Activated naive CD4-positive, alpha-beta T cell treated with anti-CD3 and anti-CD28 coated beads, Interleukin-2, amount 50 U/mL, for 16 hours (primary cell): Measurements from ENCODE around the gene PSD4.

ENCODE experiments used
- DNase-seq: peaks from one replicate; pipeline ENCODE4 v3.0.0-alpha.2; 2020

Gene PSD4

GRCh38 chr2:113169002-113169530 lies 4.7 kb upstream of the PSD4 start:
- DNase-seq = no peak

GRCh38 chr2:113169586-113169985 lies 4.2 kb upstream of the PSD4 start:
- no peak for DNase-seq

GRCh38 chr2:113171334-113172075 lies 2.3 kb upstream of the PSD4 start:
- no peak for DNase-seq

GRCh38 chr2:113172721-113173541 lies 840 bp upstream of the PSD4 start:
- DNase-seq = no peak

GRCh38 chr2:113174376-113174750 lies 592 bp downstream of the PSD4 start:
- DNase-seq = no peak

GRCh38 chr2:113175042-113175628 lies 1.4 kb downstream of the PSD4 start:
- DNase-seq = peak; percentile 41

- no peak for DNase-seq
Observed at GRCh38 chr2:113175736-113176695, 2.2 kb downstream of the PSD4 start.

GRCh38 chr2:113176696-113177355 lies 3.1 kb downstream of the PSD4 start:
- no peak for DNase-seq

GRCh38 chr2:113178069-113178746 lies 4.4 kb downstream of the PSD4 start:
- DNase-seq = no peak

GRCh38 chr2:113178891-113179290 lies 5.1 kb downstream of the PSD4 start:
- peak; percentile 50 for DNase-seq

- no peak for DNase-seq
Observed at GRCh38 chr2:113179446-113180045, 5.8 kb downstream of the PSD4 start.

GRCh38 chr2:113180131-113180946 lies 6.6 kb downstream of the PSD4 start:
- peak; percentile 28 for DNase-seq

- no peak for DNase-seq
Observed at GRCh38 chr2:113181258-113182051, 7.7 kb downstream of the PSD4 start.

- DNase-seq = no peak
Observed at GRCh38 chr2:113182471-113183260, 8.9 kb downstream of the PSD4 start.

GRCh38 chr2:113183264-113183663 lies 9.5 kb downstream of the PSD4 start:
- DNase-seq = no peak

- no peak for DNase-seq
Observed at GRCh38 chr2:113183703-113184102, 9.9 kb downstream of the PSD4 start.

- no peak for DNase-seq
Observed at GRCh38 chr2:113184531-113185230, 10.9 kb downstream of the PSD4 start.
